K562 (cell line): ENCODE results near the gene TSPAN13. TPM values are rescaled to one million over a fixed set of nuclear protein-coding genes. Genes with fewer than 3 reads are reported as not detected.

ENCODE experiments used
- ATAC-seq: fragments of 200-7000 bp; cut with Tn5 transposase; 3 replicates; pipeline ENCODE4 v1.9.1; 2020; ENCODE audit warnings: moderate library complexity
- BruUV-seq: library from RNA; stranded (reverse); fragments of 400-500 nt; replicated peaks from 2 replicates; lab custom pipeline; 2021; lab: Mats Ljungman, UMichigan
- CTCF ChIA-PET: fragments of 300-600 bp; formaldehyde crosslinking; extraction: SDS; loops from one replicate; lab custom pipeline; 2021; ENCODE audit warnings: low intra/inter-chr PET ratio; lab: Yijun Ruan, JAX
- POLR2A ChIA-PET: fragments of 300-600, 350-650 bp; sonication (Branson Sonifier 250); formaldehyde crosslinking; extraction: SDS; loops from one replicate; lab custom pipeline; 2021; ENCODE audit warnings: antibody characterized with exemption, inconsistent platforms; lab: Yijun Ruan, JAX
- DNase-seq, 4 experiments: peaks; one replicate each; pipeline versions ENCODE4 v3.0.0 to v3.0.0-alpha.2; 2011 to 2018; ENCODE audit warnings: low spot score in 3 of 4, mixed read lengths in 3 of 4; ENCODE audit errors: extremely low read depth in 1 of 4
- FAIRE-seq: peaks from 2 replicates; lab custom pipeline; 2011; peaks lifted over from hg19 to GRCh38; lab: Jason Lieb, UNC
- H2AFZ ChIP-seq: 2 replicates; pipeline ENCODE4 v1.6.0; 2011; ENCODE audit warnings: low read depth, low read length, control low read depth, inconsistent platforms
- H3K27ac ChIP-seq: fragments of 200-600 bp; 3 replicates; pipeline ENCODE4 v1.8.0; 2011; ENCODE audit warnings: low read depth, mild to moderate bottlenecking, control low read depth, inconsistent platforms, low read length, moderate library complexity, mixed read lengths; ENCODE audit errors: extremely low read depth
- H3K27me3 ChIP-seq, 2 experiments: fragments of 300-600 bp in 1 of 2; 2 replicates in 1 of 2; 3 replicates in 1 of 2; pipeline versions ENCODE4 v1.6.0 to v1.8.0; 2011; ENCODE audit warnings: inconsistent platforms in 2 of 2, low read length in 2 of 2, mild to moderate bottlenecking in 1 of 2, mixed read lengths in 1 of 2, moderate library complexity in 1 of 2; ENCODE audit not compliant: control insufficient read depth in 2 of 2, insufficient read depth in 2 of 2
- H3K36me3 ChIP-seq: fragments of 300-600 bp; 3 replicates; pipeline ENCODE4 v1.8.0; 2011; ENCODE audit warnings: mild to moderate bottlenecking, low read length, inconsistent platforms; ENCODE audit not compliant: control insufficient read depth, insufficient read depth
- H3K4me1 ChIP-seq, 2 experiments: fragments of 200-600 bp in 1 of 2; replicated peaks in 1 of 2; 2 replicates in 1 of 2; 3 replicates in 1 of 2; pipeline versions ENCODE4 v1.5.1 to v1.8.0; 2011; ENCODE audit warnings: inconsistent platforms in 2 of 2, low read length in 2 of 2, mild to moderate bottlenecking in 1 of 2, mixed read lengths in 1 of 2, moderate library complexity in 1 of 2; ENCODE audit not compliant: control insufficient read depth in 2 of 2, insufficient read depth in 2 of 2
- H3K4me2 ChIP-seq: 2 replicates; pipeline ENCODE4 v1.6.1; 2011; ENCODE audit warnings: low read length, control low read depth, inconsistent platforms, mixed read lengths; ENCODE audit not compliant: insufficient read depth
- H3K4me3 ChIP-seq: fragments of 200-600 bp; sonication (generic), shearing (Covaris generic); 2 replicates; pipeline ENCODE4 v1.5.1; 2016; ENCODE audit warnings: control low read depth, inconsistent platforms
- H3K79me2 ChIP-seq: fragments of 200-600 bp; 3 replicates; pipeline ENCODE4 v1.8.0; 2011; ENCODE audit warnings: low read length, inconsistent platforms; ENCODE audit not compliant: control insufficient read depth, insufficient read depth
- H3K9ac ChIP-seq, 2 experiments: 2 replicates each; pipeline versions ENCODE4 v1.6.0 to v1.6.1; 2011; ENCODE audit warnings: low read depth in 2 of 2, low read length in 2 of 2, control low read depth in 1 of 2, inconsistent platforms in 1 of 2, mild to moderate bottlenecking in 1 of 2, mixed read lengths in 1 of 2; ENCODE audit not compliant: insufficient read depth in 1 of 2
- H3K9me1 ChIP-seq: one replicate; pipeline ENCODE4 v1.6.0; 2011; ENCODE audit warnings: inconsistent platforms, mild to moderate bottlenecking, low read length, moderate library complexity; ENCODE audit not compliant: control insufficient read depth, insufficient read depth
- H3K9me3 ChIP-seq: replicated peaks from 2 replicates; pipeline ENCODE4 v1.5.1; 2011; ENCODE audit warnings: low read depth, low read length, inconsistent platforms; ENCODE audit not compliant: control insufficient read depth, insufficient read depth
- H4K20me1 ChIP-seq: replicated peaks from 2 replicates; pipeline ENCODE4 v1.6.1; 2011; ENCODE audit warnings: low read length, inconsistent platforms, mixed read lengths; ENCODE audit not compliant: control insufficient read depth, insufficient read depth
- HES1 ChIP-seq: fragments of 450-650 bp; IDR thresholded peaks from 2 replicates; pipeline ENCODE4 v1.6.1; 2016; ENCODE audit warnings: low read depth, mild to moderate bottlenecking, moderate library complexity
- MNT ChIP-seq, 2 experiments: fragments of 450-650 bp; conservative IDR thresholded peaks; 2 replicates each; pipeline ENCODE4 v1.6.1; 2017; ENCODE audit warnings: mild to moderate bottlenecking in 2 of 2, moderate library complexity in 2 of 2
- NFIX ChIP-seq: fragments of 250-450 bp; sonication (Bioruptor Pico); IDR thresholded peaks from 2 replicates; pipeline ENCODE4 v1.4.0; 2020; ENCODE audit warnings: low read depth, mild to moderate bottlenecking, moderate library complexity
- PHF8 ChIP-seq: fragments of 200-600 bp; sonication (generic); IDR thresholded peaks from 2 replicates; pipeline ENCODE4 v1.6.1; 2012; ENCODE audit warnings: mixed run types, mild to moderate bottlenecking, inconsistent platforms, low read length, moderate library complexity, borderline replicate concordance
- YY1 ChIP-seq, 3 experiments: IDR thresholded peaks; 2 replicates each; pipeline ENCODE4 v1.6.1; 2011; ENCODE audit warnings: low read length in 2 of 3, mild to moderate bottlenecking in 2 of 3, moderate library complexity in 2 of 3, borderline replicate concordance in 1 of 3, control low read depth in 1 of 3, low read depth in 1 of 3; ENCODE audit not compliant: insufficient read depth in 3 of 3, insufficient replicate concordance in 2 of 3, control insufficient read depth in 1 of 3, insufficient read length in 1 of 3; ENCODE audit errors: extremely low read depth in 1 of 3
- ZC3H4 ChIP-seq: sonication (generic); formaldehyde crosslinking; IDR thresholded peaks from 2 replicates; pipeline ENCODE4 v1.9.0; 2021; ENCODE audit warnings: missing genetic modification reagents, borderline replicate concordance
- ZNF395 ChIP-seq: fragments of 200-800 bp; sonication (Bioruptor generic); IDR thresholded peaks from 2 replicates; pipeline ENCODE4 v1.6.1; 2017; ENCODE audit warnings: missing genetic modification characterization, missing compliant biosample characterization
- WGBS: fragments of 100-300 bp; shearing (Covaris generic); methylation state at CpG from one replicate; pipeline ENCODE4 v1.1.6; 2016; ENCODE audit warnings: low coverage, mixed read lengths; ENCODE audit not compliant: insufficient coverage; ENCODE audit errors: missing lambda C conversion rate; 5-methylcytosine and 5-hydroxymethylcytosine counted together
- in situ Hi-C: fragments of 300-500 bp; cut with MboI; formaldehyde crosslinking; loops from 4 replicates; pipeline ENCODE4 v1.15.0; 2018; ENCODE audit warnings: inconsistent platforms, mixed read lengths
- intact Hi-C: fragments of 100-400 bp; cut with micrococcal nuclease; formaldehyde crosslinking; loops from 2 replicates; pipeline ENCODE4 v1.14.2; 2022
- polyA plus RNA-seq, 8 experiments: library from polyadenylated mRNA; depleted of rRNA in 4 of 8; stranded (reverse) in 5 of 8; unstranded in 3 of 8; fragments of >200 nt; fragmentation: Nextera tagmentation in 2 of 8; fragmentation: Illumina TruSeq in 1 of 8; extraction: Ambion mirVana in 2 of 8; extraction: Trizol in 1 of 8; gene quantifications; 2 replicates each; pipeline versions ENCODE4 v1.2.1 to v1.2.3, GENCODE V29; 2011 to 2014; ENCODE audit warnings: inconsistent platforms in 1 of 8, missing spikeins in 1 of 8
- total RNA-seq, 7 experiments: library from RNA; depleted of rRNA in 6 of 7; stranded (reverse); fragments of >200 nt in 6 of 7; fragmentation: Illumina TruSeq in 2 of 7; extraction: Trizol in 2 of 7; gene quantifications; 2 replicates each; pipeline versions ENCODE4 v1.2.1 to v1.2.3, GENCODE V29; 2011 to 2021; ENCODE audit warnings: low replicate concordance in 1 of 7

The TSPAN13 gene
- total and polyA plus RNA-seq, 9 of the 15 experiments (the other 6 are each of a cell fraction or from before 2014, with no cell fraction given) = 7.8 to 46.3 (median 20.0) TPM

GRCh38 chr7:16740623-16740953 lies 13.0 kb upstream of the TSPAN13 start (continued):
- TF ChIP-seq MNT (conservative IDR thresholded peaks at IDR 0.05) (0 out of 4 replicates have a peak, but pooled peaks of 1 of the 2 experiments have one; percentile 41), YY1 (IDR thresholded peaks at IDR 0.05; ENCODE audit: borderline replicate concordance in 1 of 3, control insufficient read depth in 1 of 3, extremely low read depth in 1 of 3, insufficient read depth in 3 of 3, insufficient read length in 1 of 3, insufficient replicate concordance in 2 of 3, low read depth in 1 of 3, low read length in 2 of 3) (no peak), ZC3H4 (no peak), NFIX (no peak), HES1 (0 out of 2 replicates have a peak, but pooled peaks have one; percentile 3)

GRCh38 chr7:16740996-16741395 lies 12.6 kb upstream of the TSPAN13 start:
- in situ Hi-C loops (no loop called here), intact Hi-C loops (loop anchor here (1.0 to 5.0 kb wide), 2 partner anchors 19 to 79 kb away; no protein-coding TSS in a partner anchor)
- FAIRE-seq (no peak), ATAC-seq (peak; percentile 17), DNase-seq (no peak)
- Histone ChIP-seq H3K36me3 (no peaks in the 10 kb centered on the region), H4K20me1 (no peaks in the 10 kb centered on the region), H3K4me3 (no peak overlapping the region), H3K79me2 (no peaks in the 10 kb centered on the region), H3K9ac (no peak overlapping the region), H3K27me3 (no peaks in the 10 kb centered on the region), H3K4me2 (no peak overlapping the region), H3K27ac (peak overlapping the region; percentile 77; the same call in 1 of the 3 replicates), H2AFZ (no peak overlapping the region), H3K9me1 (no peaks in the 10 kb centered on the region), H3K4me1 (peaks cover 31 to 49% of the 10 kb centered on the region in 2 experiments; a peak in 4 of 5 replicates), H3K9me3 (no peaks in the 10 kb centered on the region)
- TF ChIP-seq ZNF395 (peak; percentile 55; the same call in 1 of the 2 replicates), PHF8 (no peak)
- WGBS = 78% methylated on average over 1 of the region's 1 CpG
- CTCF ChIA-PET = no interaction called here
- POLR2A ChIA-PET = interaction anchor here (1.0 kb wide), 1 partner anchor 10 kb away, joined by 3 read pairs; no protein-coding TSS in a partner anchor
- no TSS peak for BruUV-seq
